GM12878 (cell line): ENCODE data around the gene CLEC19A.

Experiments used
- BHLHE40 ChIP-seq, 2 experiments: fragments of 450-650 bp in 1 of 2; IDR thresholded peaks; 2 replicates each; pipeline ENCODE4 v1.6.1; 2011 to 2017; ENCODE audit warnings: low read depth in 2 of 2, borderline replicate concordance in 1 of 2, improper control_type of control experiment in 1 of 2, low read length in 1 of 2, mild to moderate bottlenecking in 1 of 2
- CEBPB ChIP-seq, 2 experiments: fragments of 150-350 bp in 1 of 2; IDR thresholded peaks; 2 replicates each; pipeline ENCODE4 v1.6.1; 2012 to 2014; ENCODE audit warnings: low read depth in 2 of 2, low read length in 2 of 2, borderline replicate concordance in 1 of 2, inconsistent platforms in 1 of 2
- CHD1 ChIP-seq: IDR thresholded peaks from 2 replicates; pipeline ENCODE4 v1.6.1; 2012; ENCODE audit warnings: low read depth, low read length, improper control_type of control experiment
- EP300 ChIP-seq, 2 experiments: fragments of 150-350 bp in 1 of 2; IDR thresholded peaks; 2 replicates each; pipeline ENCODE4 v1.6.1; 2011 to 2012; ENCODE audit warnings: low read depth in 2 of 2, low read length in 2 of 2, borderline replicate concordance in 1 of 2, improper control_type of control experiment in 1 of 2, inconsistent platforms in 1 of 2; ENCODE audit not compliant: control insufficient read depth in 1 of 2
- EZH2 ChIP-seq: IDR thresholded peaks from 2 replicates; pipeline ENCODE4 v1.6.1; 2012; ENCODE audit warnings: low read depth, mild to moderate bottlenecking, control low read depth, inconsistent platforms, low read length, borderline replicate concordance; ENCODE audit not compliant: control insufficient read depth
- POLR2A ChIP-seq: IDR thresholded peaks from 2 replicates; pipeline ENCODE4 v1.6.1; 2011; ENCODE audit warnings: low read depth, mild to moderate bottlenecking, low read length
- SREBF1 ChIP-seq: IDR thresholded peaks from 2 replicates; pipeline ENCODE4 v1.6.1; 2012; ENCODE audit warnings: mild to moderate bottlenecking, low read length
- SUZ12 ChIP-seq: fragments of 200-600 bp; sonication (generic); IDR thresholded peaks from one replicate; pipeline ENCODE4 v1.6.1; 2018; ENCODE audit warnings: antibody characterized with exemption, mild to moderate bottlenecking; ENCODE audit not compliant: unreplicated experiment
- TARDBP ChIP-seq: IDR thresholded peaks from 2 replicates; pipeline ENCODE4 v1.6.1; 2016; ENCODE audit warnings: borderline replicate concordance
- ZZZ3 ChIP-seq: IDR thresholded peaks from 2 replicates; pipeline ENCODE4 v1.6.1; 2011; ENCODE audit warnings: low read depth; ENCODE audit not compliant: control insufficient read depth, insufficient read length
- TF ChIP-seq, protein P1 (sequence below), 3 experiments: IDR thresholded peaks in 2 of 3; conservative IDR thresholded peaks in 1 of 3; 2 replicates each; pipeline ENCODE4 v1.5.1; 2011; ENCODE audit warnings: low read depth in 3 of 3, low read length in 3 of 3, mild to moderate bottlenecking in 3 of 3, control low read depth in 2 of 3, moderate library complexity in 2 of 3, inconsistent platforms in 1 of 3, mixed read lengths in 1 of 3; ENCODE audit not compliant: control insufficient read depth in 2 of 3, insufficient read depth in 1 of 3; ENCODE audit errors: extremely low read depth in 1 of 3
- TF ChIP-seq, protein P2 (sequence below): fragments of 450-650 bp; IDR thresholded peaks from 2 replicates; pipeline ENCODE4 v1.6.1; 2014; ENCODE audit warnings: mild to moderate bottlenecking
- TF ChIP-seq, protein P3 (sequence below): IDR thresholded peaks from 2 replicates; pipeline ENCODE4 v1.6.1; 2011; ENCODE audit warnings: low read depth, low read length, improper control_type of control experiment, borderline replicate concordance

DNA sequence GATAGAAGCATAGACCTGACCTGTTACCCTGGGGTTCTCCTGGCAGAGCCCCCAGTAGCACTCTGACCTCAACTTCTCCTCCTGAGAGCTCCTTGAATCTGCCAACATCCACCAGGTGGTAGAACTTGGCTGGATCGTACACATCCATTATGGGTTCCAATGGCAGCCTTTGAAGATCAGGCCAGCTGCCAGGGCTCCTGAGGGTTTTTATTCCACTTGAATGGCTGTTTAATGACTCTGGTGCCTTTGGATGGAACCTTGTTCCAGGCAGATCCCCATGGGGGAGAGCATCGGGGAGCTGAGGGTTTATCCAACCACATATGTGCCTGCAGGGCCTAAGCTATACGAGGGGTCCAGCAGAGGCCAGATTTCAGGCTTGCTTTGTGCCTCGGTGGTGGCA, 47.1 kb upstream of the CLEC19A start:
- TF ChIP-seq, protein P1, sequence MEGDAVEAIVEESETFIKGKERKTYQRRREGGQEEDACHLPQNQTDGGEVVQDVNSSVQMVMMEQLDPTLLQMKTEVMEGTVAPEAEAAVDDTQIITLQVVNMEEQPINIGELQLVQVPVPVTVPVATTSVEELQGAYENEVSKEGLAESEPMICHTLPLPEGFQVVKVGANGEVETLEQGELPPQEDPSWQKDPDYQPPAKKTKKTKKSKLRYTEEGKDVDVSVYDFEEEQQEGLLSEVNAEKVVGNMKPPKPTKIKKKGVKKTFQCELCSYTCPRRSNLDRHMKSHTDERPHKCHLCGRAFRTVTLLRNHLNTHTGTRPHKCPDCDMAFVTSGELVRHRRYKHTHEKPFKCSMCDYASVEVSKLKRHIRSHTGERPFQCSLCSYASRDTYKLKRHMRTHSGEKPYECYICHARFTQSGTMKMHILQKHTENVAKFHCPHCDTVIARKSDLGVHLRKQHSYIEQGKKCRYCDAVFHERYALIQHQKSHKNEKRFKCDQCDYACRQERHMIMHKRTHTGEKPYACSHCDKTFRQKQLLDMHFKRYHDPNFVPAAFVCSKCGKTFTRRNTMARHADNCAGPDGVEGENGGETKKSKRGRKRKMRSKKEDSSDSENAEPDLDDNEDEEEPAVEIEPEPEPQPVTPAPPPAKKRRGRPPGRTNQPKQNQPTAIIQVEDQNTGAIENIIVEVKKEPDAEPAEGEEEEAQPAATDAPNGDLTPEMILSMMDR (IDR thresholded peaks at IDR 0.05 in 2 of 3, conservative IDR thresholded peaks at IDR 0.05 in 1 of 3; ENCODE audit: control insufficient read depth in 2 of 3, extremely low read depth in 1 of 3, insufficient read depth in 1 of 3, low read depth in 3 of 3, low read length in 3 of 3): no peak
- TF ChIP-seq CHD1 (no peak), CEBPB (IDR thresholded peaks at IDR 0.05; ENCODE audit: borderline replicate concordance in 1 of 2, low read depth in 2 of 2, low read length in 2 of 2) (no peak), SREBF1 (no peak), ZZZ3 (no peak), BHLHE40 (IDR thresholded peaks at IDR 0.05; ENCODE audit: borderline replicate concordance in 1 of 2, low read depth in 2 of 2, low read length in 1 of 2) (no peak), TARDBP (no peak), SUZ12 (no peak), EZH2 (no peak), EP300 (IDR thresholded peaks at IDR 0.05; ENCODE audit: borderline replicate concordance in 1 of 2, control insufficient read depth in 1 of 2, low read depth in 2 of 2, low read length in 2 of 2) (no peak), POLR2A (no peak)
- TF ChIP-seq, protein P2, sequence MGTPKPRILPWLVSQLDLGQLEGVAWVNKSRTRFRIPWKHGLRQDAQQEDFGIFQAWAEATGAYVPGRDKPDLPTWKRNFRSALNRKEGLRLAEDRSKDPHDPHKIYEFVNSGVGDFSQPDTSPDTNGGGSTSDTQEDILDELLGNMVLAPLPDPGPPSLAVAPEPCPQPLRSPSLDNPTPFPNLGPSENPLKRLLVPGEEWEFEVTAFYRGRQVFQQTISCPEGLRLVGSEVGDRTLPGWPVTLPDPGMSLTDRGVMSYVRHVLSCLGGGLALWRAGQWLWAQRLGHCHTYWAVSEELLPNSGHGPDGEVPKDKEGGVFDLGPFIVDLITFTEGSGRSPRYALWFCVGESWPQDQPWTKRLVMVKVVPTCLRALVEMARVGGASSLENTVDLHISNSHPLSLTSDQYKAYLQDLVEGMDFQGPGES: no peak
- TF ChIP-seq, protein P3, sequence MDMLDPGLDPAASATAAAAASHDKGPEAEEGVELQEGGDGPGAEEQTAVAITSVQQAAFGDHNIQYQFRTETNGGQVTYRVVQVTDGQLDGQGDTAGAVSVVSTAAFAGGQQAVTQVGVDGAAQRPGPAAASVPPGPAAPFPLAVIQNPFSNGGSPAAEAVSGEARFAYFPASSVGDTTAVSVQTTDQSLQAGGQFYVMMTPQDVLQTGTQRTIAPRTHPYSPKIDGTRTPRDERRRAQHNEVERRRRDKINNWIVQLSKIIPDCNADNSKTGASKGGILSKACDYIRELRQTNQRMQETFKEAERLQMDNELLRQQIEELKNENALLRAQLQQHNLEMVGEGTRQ: no peak
